Right lung (tissue), 5 donors: ENCODE measurements around the gene SMCHD1. TPM values are rescaled to one million over a fixed set of nuclear protein-coding genes. Genes with fewer than 3 reads are reported as not detected.
"Not testable (repeated sequence)": the region's sequence is repeated elsewhere in the genome, so short reads cannot be mapped to it uniquely, and the experiment has no call there.

ENCODE experiments used
- DNase-seq, 2 donors: peaks; one replicate each; pipeline ENCODE4 v3.0.0-alpha.2; 2013
- polyA plus RNA-seq, 5 donors: library from polyadenylated mRNA; unstranded; fragments of 120-200 nt; gene quantifications; one replicate each; pipeline versions ENCODE4 v1.2.1 to v1.2.3, GENCODE V29; 2013; ENCODE audit warnings: inconsistent platforms in 1 of 5, low replicate concordance in 1 of 5; ENCODE audit not compliant: insufficient read length in 5 of 5, insufficient read depth in 1 of 5

Gene SMCHD1
- polyA plus RNA-seq, 5 donors = 46.1 to 78.3 (median 74.2) TPM

- not testable (repeated sequence) for DNase-seq
Measured at GRCh38 chr18:2809666-2810183, 154.2 kb downstream of the SMCHD1 start.

- DNase-seq = no peak
Measured at GRCh38 chr18:2811416-2811815, 155.9 kb downstream of the SMCHD1 start.

- DNase-seq = no peak
Measured at GRCh38 chr18:2814928-2815327, 159.4 kb downstream of the SMCHD1 start.

- DNase-seq = no peak
Measured at GRCh38 chr18:2818281-2818680, 162.8 kb downstream of the SMCHD1 start.

GRCh38 chr18:2821695-2822094 is 166.2 kb downstream of the SMCHD1 start:
- no peak for DNase-seq

GRCh38 chr18:2822213-2822921 is 166.8 kb downstream of the SMCHD1 start:
- no peak for DNase-seq

- no peak for DNase-seq
Measured at GRCh38 chr18:2823202-2823601, 167.7 kb downstream of the SMCHD1 start.

GRCh38 chr18:2823966-2824365 is 168.4 kb downstream of the SMCHD1 start:
- no peak for DNase-seq

GRCh38 chr18:2824865-2825264 is 169.3 kb downstream of the SMCHD1 start:
- DNase-seq = no peak

- no peak for DNase-seq
Measured at GRCh38 chr18:2825613-2826175, 170.2 kb downstream of the SMCHD1 start.

GRCh38 chr18:2826581-2826980 is 171.1 kb downstream of the SMCHD1 start:
- DNase-seq = no peak

GRCh38 chr18:2827061-2827460 is 171.5 kb downstream of the SMCHD1 start:
- no peak for DNase-seq

GRCh38 chr18:2836118-2836517 is 180.6 kb downstream of the SMCHD1 start:
- DNase-seq = not testable (repeated sequence)

- DNase-seq = not testable (repeated sequence)
Measured at GRCh38 chr18:2837290-2837689, 181.8 kb downstream of the SMCHD1 start.

- no peak for DNase-seq
Measured at GRCh38 chr18:2839202-2839601, 183.7 kb downstream of the SMCHD1 start.

- DNase-seq = no peak
Measured at GRCh38 chr18:2840521-2840920, 185.0 kb downstream of the SMCHD1 start.

- no peak for DNase-seq
Measured at GRCh38 chr18:2843146-2843545, 187.6 kb downstream of the SMCHD1 start.

- DNase-seq = no peak
Measured at GRCh38 chr18:2845172-2845571, 189.6 kb downstream of the SMCHD1 start.

- no peak for DNase-seq
Measured at GRCh38 chr18:2846636-2847316, 191.2 kb downstream of the SMCHD1 start, which contains the start of gene EMILIN2. Gene EMILIN2 (plus strand): TSS chr18:2847006. CDS start chr18:2847189, 183 bp downstream.

- DNase-seq = no peak
Measured at GRCh38 chr18:2847317-2848246, 192.1 kb downstream of the SMCHD1 start.
